Memory B cell (primary cell): ENCODE data around the gene XIST.
"Not testable (repeated sequence)": the region's sequence is repeated elsewhere in the genome, so short reads cannot be mapped to it uniquely, and the experiment has no call there.

Experiments
- ATAC-seq: fragments of 150-1000 bp; cut with Tn5 transposase; 2 replicates; pipeline ENCODE4 v1.10.0; 2021; ENCODE audit warnings: low read depth, mild to moderate bottlenecking, moderate library complexity
- DNase-seq, 2 donors: peaks; one replicate each; pipeline ENCODE4 v3.0.0; 2022; ENCODE audit warnings: low spot score in 2 of 2
- H3K27ac Mint-ChIP-seq: one replicate; pipeline ENCODE4 v1.8.0; 2022; ENCODE audit warnings: mild to moderate bottlenecking, moderate library complexity, mixed read lengths
- H3K27me3 Mint-ChIP-seq: one replicate; pipeline ENCODE4 v1.8.0; 2022; ENCODE audit warnings: mixed read lengths
- H3K36me3 Mint-ChIP-seq: one replicate; pipeline ENCODE4 v1.8.0; 2022; ENCODE audit warnings: mild to moderate bottlenecking, mixed read lengths
- H3K4me1 Mint-ChIP-seq: one replicate; pipeline ENCODE4 v1.8.0; 2022; ENCODE audit warnings: mixed read lengths
- H3K4me3 Mint-ChIP-seq: one replicate; pipeline ENCODE4 v1.8.0; 2022; ENCODE audit warnings: mild to moderate bottlenecking, moderate library complexity, mixed read lengths
- H3K9me3 Mint-ChIP-seq: one replicate; pipeline ENCODE4 v1.8.0; 2022; ENCODE audit warnings: mixed read lengths

Gene XIST

DNA sequence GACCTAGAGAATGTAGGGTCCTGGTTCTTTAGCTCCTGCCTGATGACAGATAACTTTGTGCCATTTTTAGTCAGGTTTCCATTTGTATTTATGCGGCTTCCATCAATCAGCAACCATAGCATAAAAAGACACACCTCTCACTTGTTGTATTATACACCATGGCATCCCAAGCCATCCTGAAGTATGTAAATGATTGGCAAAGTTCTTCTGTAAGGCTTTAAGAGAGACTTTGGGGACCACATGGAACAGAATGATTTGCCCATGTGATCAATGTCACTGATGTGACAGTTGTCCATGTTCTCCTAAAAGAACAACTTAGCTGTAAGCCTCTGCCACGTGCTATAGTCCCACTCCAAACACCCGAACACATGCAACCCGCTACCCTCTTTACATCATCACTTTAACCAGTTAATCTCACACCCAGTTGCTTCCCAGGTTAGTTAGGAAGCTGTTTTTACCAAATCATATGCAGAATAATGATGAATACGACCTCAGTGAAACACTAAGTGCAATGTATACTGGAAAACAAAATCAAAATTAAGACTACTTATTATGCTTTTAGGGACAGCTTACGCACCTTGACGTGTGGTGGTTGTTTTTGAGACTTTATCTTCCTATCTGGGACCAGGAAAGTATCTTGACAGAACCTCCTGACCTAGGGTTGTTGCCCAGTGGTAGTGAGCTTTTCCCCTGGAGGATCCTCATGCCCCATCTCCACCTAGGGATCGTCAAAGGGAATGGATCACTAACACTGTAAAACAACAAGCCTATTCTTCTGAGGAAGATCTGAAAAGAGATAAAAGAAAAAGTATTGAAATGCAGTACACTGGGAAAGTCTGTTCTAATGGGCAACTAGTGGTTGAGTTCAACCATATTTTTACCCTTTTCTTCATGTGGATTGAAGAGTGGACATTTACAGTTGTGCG is 21.8 kb downstream of the XIST start:
- no peaks in the 10 kb centered on the region for H3K4me1 Mint-ChIP-seq
- no peak for ATAC-seq
- no peak for DNase-seq
- no peak overlapping the region for H3K27ac Mint-ChIP-seq
- no peaks in the 10 kb centered on the region for H3K9me3 Mint-ChIP-seq
- H3K4me3 Mint-ChIP-seq, result no peak overlapping the region
- H3K36me3 Mint-ChIP-seq, result no peaks in the 10 kb centered on the region
- H3K27me3 Mint-ChIP-seq, result peaks cover 11% of the 10 kb centered on the region

DNA sequence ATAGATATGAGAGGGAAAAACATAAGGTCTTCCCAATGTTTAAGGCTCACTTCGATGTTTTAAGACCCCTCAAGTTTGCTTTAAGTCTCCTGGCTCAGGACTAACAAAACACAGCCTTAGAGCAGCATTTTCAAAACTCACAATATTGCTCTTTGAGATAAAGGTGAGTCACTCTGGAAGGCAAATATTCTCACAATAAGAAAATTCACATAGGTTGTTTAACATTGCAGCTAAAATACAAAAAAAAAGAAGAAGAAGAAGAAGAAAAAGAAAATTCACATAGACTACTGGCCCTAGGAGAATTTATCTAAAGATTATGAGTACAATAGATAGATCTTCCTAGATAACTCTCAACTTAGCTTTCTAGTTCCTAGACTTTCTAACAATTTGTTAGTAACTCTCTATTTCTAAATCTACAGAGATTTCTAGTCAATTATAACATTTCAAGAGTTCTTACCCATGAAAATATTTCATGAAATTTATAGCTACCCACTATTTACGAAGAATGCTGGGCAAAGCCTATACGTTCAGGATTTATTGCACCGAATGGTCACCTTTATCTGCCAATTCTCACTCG is 22.5 kb downstream of the XIST start:
- H3K27ac Mint-ChIP-seq, result no peak overlapping the region
- H3K4me3 Mint-ChIP-seq, result no peak overlapping the region
- H3K27me3 Mint-ChIP-seq, result peaks cover 11% of the 10 kb centered on the region
- H3K9me3 Mint-ChIP-seq, result no peaks in the 10 kb centered on the region
- no peaks in the 10 kb centered on the region for H3K36me3 Mint-ChIP-seq
- ATAC-seq (no peak), DNase-seq (no peak)
- H3K4me1 Mint-ChIP-seq, result no peaks in the 10 kb centered on the region

DNA sequence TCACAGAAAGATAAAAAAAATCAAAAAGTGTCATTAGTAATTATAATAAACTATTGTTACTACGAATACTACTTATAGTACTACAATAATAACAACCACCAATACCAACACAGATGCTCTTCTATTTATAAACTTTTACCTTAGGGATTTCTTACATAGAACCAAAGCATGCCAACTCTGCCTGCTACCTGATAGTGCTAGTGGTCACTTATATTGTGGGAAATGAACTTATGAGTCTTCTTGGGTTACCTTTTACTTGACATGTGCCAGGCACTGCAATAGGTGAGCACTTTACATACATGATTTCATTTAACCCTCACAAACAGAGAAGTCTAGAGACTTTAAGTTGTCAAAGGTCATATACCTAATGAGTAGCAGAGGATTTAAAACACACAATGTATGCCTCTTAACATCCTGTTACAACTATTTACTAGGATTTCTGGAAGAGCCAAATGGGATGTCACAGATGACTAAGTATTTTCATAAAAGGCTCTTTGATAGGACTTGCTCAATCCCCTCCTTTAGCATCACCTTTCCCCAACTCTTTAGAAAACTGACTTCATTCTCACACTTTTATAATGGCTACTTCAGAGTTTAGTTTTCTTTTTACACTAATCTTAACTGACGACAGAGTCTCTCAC is 24.3 kb downstream of the XIST start:
- no peaks in the 10 kb centered on the region for H3K4me1 Mint-ChIP-seq
- H3K27me3 Mint-ChIP-seq, result peaks cover 14% of the 10 kb centered on the region
- ATAC-seq (no peak), DNase-seq (no peak)
- H3K4me3 Mint-ChIP-seq, result no peak overlapping the region
- H3K36me3 Mint-ChIP-seq, result no peaks in the 10 kb centered on the region
- H3K27ac Mint-ChIP-seq, result no peak overlapping the region
- no peaks in the 10 kb centered on the region for H3K9me3 Mint-ChIP-seq

DNA sequence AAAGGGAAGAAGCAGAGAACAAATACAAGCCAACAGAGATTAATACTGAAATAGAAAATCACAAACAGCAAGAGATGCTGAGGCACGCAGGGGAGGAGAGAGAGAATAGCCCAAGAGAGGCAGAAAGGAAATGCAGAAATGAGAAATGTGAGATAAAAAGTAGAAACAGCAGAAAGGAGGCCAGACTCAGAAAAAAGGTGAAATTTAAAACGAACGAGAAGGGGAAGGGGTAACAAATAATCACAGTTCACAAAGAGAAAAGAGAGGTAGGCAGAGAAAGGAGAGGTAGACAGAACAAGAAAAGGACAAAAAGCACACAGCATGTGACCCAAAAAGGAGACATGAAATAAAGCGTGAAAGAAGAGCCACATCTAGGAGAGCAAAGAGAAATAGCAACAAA is 25.1 kb downstream of the XIST start:
- Mint-ChIP-seq H3K9me3 (no peaks in the 10 kb centered on the region), H3K4me3 (no peak overlapping the region), H3K27ac (no peak overlapping the region), H3K36me3 (no peaks in the 10 kb centered on the region), H3K4me1 (no peaks in the 10 kb centered on the region), H3K27me3 (peaks cover 14% of the 10 kb centered on the region)
- ATAC-seq (no peak), DNase-seq (no peak)

DNA sequence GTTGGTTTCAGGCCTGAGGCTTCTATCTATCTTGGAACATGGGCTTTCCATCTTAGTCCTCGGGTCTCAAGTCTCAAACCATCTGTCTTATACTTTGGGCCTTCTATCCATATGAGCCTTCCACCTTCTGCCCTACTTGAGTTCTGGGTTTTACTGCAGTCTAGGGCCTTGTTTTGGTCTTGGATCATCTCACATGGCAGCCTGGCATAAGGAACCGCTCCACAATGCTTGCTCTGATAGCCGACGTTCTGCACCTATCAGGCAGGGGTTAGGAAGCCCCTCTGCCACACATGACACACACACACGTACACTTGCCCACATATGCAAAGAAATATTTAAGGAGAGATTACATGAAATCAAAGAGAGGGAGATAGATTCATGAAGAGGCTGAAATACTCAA is 25.5 kb downstream of the XIST start:
- H3K36me3 Mint-ChIP-seq, result no peaks in the 10 kb centered on the region
- H3K27me3 Mint-ChIP-seq, result peaks cover 14% of the 10 kb centered on the region
- H3K4me1 Mint-ChIP-seq, result no peaks in the 10 kb centered on the region
- no peak overlapping the region for H3K27ac Mint-ChIP-seq
- DNase-seq (no peak), ATAC-seq (no peak)
- no peak overlapping the region for H3K4me3 Mint-ChIP-seq
- H3K9me3 Mint-ChIP-seq, result no peaks in the 10 kb centered on the region

DNA sequence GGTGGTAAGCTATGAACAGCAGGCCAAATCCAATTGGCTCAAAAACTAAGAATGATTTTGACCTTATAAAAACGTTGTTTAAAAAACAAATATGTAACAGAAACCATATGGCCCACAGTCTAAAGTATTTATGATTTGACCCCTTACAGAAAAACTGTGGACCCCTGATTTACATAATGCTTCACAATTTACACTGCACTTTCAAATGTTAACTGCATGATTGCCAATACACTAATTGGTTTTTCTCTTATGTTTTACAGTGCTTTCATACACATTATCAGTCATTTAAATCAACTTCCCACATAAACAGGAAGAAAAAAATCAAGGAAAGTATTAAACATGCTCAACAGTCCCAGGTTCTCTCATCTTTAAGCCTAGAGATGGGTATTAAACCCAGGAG is 26.9 kb downstream of the XIST start:
- no peaks in the 10 kb centered on the region for H3K9me3 Mint-ChIP-seq
- ATAC-seq (no peak), DNase-seq (no peak)
- H3K27ac Mint-ChIP-seq, result no peak overlapping the region
- no peaks in the 10 kb centered on the region for H3K4me1 Mint-ChIP-seq
- H3K27me3 Mint-ChIP-seq, result peaks cover 10% of the 10 kb centered on the region
- H3K4me3 Mint-ChIP-seq, result no peak overlapping the region
- no peaks in the 10 kb centered on the region for H3K36me3 Mint-ChIP-seq

DNA sequence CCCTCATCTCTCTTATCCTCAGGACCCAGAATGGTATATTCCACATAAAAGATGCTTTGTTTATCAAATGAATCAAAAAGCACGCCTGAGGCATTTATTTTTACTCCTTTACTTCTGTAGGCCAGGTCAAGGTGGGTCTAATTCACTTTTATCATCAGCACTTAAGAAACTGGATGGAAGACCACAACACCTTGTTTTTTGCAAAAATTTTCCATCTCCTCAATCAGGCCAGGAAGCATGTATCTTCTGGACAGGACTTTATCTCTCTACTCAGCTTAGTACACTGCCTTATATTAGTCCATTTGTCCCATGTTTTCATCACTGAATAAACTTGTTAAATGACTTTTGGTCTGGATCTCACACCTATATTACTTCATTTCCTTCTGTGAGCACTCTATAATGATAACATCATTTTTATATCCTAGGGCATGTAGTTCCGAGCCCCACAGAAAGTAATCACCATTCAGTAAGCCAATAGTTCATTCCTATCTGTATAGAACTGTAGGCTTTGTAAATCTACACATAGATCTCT is 29.0 kb downstream of the XIST start:
- Mint-ChIP-seq H3K27me3 (peaks cover 10% of the 10 kb centered on the region), H3K36me3 (no peaks in the 10 kb centered on the region), H3K4me3 (no peak overlapping the region), H3K27ac (no peak overlapping the region), H3K4me1 (no peaks in the 10 kb centered on the region), H3K9me3 (no peaks in the 10 kb centered on the region)
- ATAC-seq (no peak), DNase-seq (no peak)

DNA sequence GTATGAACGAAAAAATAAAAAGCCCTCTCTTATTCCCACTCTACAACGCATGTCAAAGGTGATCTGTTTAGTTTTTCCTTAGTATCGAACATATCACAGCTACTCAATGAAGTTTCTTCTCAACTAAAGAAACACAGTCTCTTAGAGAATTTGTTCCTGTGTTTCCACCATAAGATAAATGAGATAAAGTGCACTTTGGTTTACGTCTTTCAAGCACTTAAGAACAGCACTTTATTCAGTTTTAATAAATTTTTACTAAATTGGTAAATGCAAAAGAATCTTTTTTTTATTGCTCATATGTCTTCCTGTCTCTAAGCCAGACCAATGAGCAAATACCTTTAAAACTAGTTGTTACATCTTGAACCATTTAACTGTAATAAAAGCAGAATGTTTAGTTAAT is 29.7 kb downstream of the XIST start:
- Mint-ChIP-seq H3K9me3 (no peaks in the 10 kb centered on the region), H3K36me3 (no peaks in the 10 kb centered on the region), H3K27me3 (peaks cover 9% of the 10 kb centered on the region), H3K27ac (no peak overlapping the region), H3K4me3 (no peak overlapping the region), H3K4me1 (no peaks in the 10 kb centered on the region)
- DNase-seq, result no peak
- no peak for ATAC-seq

DNA sequence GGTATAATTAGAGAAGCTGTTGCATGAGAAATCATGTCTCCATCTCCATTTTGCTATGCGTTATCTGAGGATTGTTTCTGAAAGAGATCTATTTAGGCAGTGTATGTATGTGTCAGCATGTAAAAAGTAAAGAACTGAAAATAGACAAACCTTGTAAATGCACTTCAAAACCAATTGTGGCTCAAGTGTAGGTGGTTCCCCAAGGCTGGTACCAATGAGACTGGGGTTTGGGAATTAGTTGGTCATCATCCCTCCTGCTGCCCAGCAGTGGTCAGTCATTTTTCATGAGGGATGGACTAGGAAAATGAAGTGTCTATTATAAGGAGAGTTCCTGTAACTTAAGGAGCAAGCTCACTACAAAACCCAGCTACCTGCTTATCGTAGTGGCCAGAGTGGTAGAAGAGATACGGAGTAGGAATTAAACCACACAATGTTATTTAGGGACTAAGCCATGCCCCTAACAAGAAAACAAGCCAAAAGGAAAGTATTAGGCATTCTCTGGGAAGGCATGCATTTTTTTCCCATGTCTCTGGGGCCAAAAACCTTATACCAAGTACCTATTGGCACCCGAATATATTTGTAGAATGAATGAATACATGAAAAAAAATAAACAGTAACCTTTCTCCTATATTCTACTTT is 30.5 kb downstream of the XIST start:
- H3K9me3 Mint-ChIP-seq, result no peaks in the 10 kb centered on the region
- no peak overlapping the region for H3K27ac Mint-ChIP-seq
- H3K27me3 Mint-ChIP-seq, result peaks cover 2% of the 10 kb centered on the region
- DNase-seq (no peak), ATAC-seq (no peak)
- no peaks in the 10 kb centered on the region for H3K36me3 Mint-ChIP-seq
- no peak overlapping the region for H3K4me3 Mint-ChIP-seq
- H3K4me1 Mint-ChIP-seq, result no peaks in the 10 kb centered on the region

DNA sequence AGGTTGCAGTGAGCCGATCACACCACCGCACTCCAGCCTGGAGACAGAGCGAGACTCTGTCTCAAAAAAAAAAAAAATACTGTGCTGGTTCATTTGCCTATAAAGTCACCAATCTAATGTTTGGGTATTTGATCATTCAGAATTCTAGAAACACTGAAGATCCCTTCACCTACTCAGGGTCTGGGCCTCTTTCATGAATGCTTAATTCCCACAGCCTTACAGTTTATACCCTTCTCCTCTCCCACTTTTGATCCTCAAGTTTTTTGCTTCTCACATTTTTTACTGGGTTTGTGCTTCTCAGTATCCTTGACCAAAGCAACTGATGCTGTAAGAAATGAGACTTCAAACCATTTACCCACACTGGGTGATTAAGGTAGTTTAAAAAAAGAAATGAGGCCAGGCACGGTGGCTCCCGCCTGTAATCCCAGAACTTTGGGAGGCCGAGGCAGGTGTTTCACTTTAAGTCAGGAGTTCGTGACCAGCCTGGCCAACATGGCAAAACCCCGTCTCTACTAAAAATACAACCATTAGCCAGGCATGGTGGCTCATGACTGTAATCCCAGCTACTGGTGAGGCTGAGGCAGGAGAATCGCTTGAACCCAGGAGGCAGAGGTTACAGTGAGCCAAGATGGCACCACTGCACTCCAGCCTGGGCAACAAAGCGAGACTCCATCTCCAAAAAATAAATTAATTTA is 32.5 kb downstream of the XIST start:
- ATAC-seq, H3K9me3 Mint-ChIP-seq, H3K27me3 Mint-ChIP-seq, DNase-seq, H3K4me1 Mint-ChIP-seq, H3K27ac Mint-ChIP-seq, H3K36me3 Mint-ChIP-seq, H3K4me3 Mint-ChIP-seq: not testable (repeated sequence)

DNA sequence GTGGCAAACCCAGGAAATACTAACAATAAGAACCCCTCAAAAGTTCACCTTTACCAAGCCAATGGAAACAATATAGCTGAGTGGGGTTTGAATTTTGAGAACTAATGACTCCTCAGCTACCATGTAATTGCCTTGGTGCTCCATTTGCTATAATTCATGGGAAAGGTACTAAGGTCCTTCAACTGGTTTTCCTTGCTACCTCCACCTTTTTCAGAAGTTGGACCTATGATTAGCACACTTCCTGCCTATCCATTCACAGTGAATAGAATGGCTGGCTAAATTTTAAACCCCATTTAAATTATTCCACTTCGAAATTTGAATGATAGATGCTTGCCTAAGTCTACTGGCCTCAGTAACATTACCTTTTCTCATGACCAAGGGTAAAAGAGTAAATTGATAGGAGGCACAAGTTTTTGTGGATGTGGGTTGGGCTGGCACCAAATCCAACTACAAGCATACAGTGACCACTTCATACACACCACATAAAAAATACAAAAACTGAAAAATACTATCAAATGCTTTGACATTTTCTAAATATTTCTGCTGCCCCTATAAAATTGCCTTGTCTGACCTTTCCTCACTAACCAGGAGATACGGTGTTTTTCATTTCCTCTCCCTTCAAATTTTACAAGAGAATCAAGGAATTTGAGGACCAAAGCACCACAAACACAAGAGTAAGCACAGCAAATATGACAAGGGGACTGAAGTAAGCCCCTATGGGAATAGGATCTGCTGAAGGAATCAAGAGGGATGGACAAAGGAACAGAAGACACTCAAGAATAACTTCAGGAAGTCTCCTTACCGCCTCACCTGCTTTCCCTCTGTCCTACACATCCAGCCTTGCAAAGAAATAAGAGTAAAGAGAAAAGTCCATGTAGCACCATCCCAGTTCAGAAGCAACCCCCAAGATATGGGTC is 34.1 kb downstream of the XIST start:
- Mint-ChIP-seq H3K4me1 (no peaks in the 10 kb centered on the region), H3K27ac (no peak overlapping the region)
- no peak for ATAC-seq

DNA sequence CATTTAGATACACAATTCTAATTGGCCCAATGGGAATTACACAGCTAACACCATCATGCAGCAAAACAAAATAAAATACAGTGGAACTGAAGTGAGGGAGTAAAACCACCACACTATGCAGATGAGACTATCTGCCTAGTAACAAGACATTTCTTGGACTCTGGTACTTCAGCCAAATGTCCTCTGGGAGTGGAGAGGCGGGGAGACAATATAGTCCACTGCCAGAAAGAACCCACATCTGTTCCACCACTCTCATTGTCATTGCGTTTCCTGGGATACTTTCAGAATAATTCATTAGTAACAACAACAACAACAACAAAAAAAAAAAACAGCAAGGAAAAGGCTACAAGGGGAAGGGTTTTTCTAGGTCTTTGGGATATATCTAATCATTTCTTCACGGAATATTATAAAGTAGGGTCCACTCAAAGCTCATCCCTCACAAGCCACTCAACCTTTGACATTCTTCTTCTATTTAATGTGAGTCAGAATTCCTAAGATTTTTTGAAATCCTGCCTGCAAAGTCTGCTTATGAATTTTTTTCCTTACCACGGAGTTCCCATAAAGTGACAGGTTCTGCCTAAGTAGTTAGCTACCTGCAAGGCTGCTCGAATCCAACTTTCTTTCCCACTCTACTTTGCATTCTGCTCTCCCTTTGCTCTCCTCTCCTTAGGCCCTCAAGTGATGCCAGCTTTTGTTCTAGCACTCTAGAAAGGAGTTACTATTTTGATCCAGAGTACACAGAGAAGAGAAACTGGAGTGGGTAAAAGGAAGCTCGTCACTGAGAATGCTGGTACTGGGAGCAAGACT is 34.9 kb downstream of the XIST start:
- no peaks in the 10 kb centered on the region for H3K4me1 Mint-ChIP-seq
- no peak overlapping the region for H3K4me3 Mint-ChIP-seq
- no peak overlapping the region for H3K27ac Mint-ChIP-seq
- H3K36me3 Mint-ChIP-seq, result no peaks in the 10 kb centered on the region
- H3K27me3 Mint-ChIP-seq, result peaks cover 3% of the 10 kb centered on the region
- H3K9me3 Mint-ChIP-seq, result no peaks in the 10 kb centered on the region
- DNase-seq (no peak), ATAC-seq (no peak)

More for the DNA sequence above, 34.1 kb downstream of the XIST start:
- no peak for DNase-seq
- Mint-ChIP-seq H3K27me3 (peaks cover 3% of the 10 kb centered on the region), H3K4me3 (no peak overlapping the region), H3K36me3 (no peaks in the 10 kb centered on the region), H3K9me3 (no peaks in the 10 kb centered on the region)
